CD1c-positive myeloid dendritic cell (primary cell): Measurements from ENCODE around the gene EPHA10.

Experiments
- DNase-seq: peaks from one replicate; pipeline ENCODE4 v3.0.0-alpha.2; 2016; ENCODE audit errors: extremely low spot score

The EPHA10 gene

GRCh38 chr1:37676281-37677142 is 88.4 kb downstream of the EPHA10 start:
- DNase-seq: no peak

GRCh38 chr1:37673920-37674319 is 91.0 kb downstream of the EPHA10 start:
- no peak for DNase-seq

- no peak for DNase-seq
Measured at GRCh38 chr1:37672136-37672870, 92.6 kb downstream of the EPHA10 start.

- DNase-seq: no peak
Measured at GRCh38 chr1:37671261-37671660, 93.7 kb downstream of the EPHA10 start.

- no peak for DNase-seq
Measured at GRCh38 chr1:37670133-37670532, 94.8 kb downstream of the EPHA10 start.

GRCh38 chr1:37667023-37667671 is 97.8 kb downstream of the EPHA10 start:
- no peak for DNase-seq

- no peak for DNase-seq
Measured at GRCh38 chr1:37666241-37666867, 98.6 kb downstream of the EPHA10 start.
